GOT3 (cell line): ENCODE measurements around the gene PRTFDC1.
"Not testable (repeated sequence)": the region's sequence is repeated elsewhere in the genome, so short reads cannot be mapped to it uniquely, and the experiment has no call there.

Source experiments
- DNase-seq: peaks from one replicate; lab custom pipeline; 2025; ENCODE audit warnings: mixed read lengths; lab: John Stamatoyannopoulos, UW

The PRTFDC1 gene

GRCh38 chr10:24930427-24930826, 22.0 kb downstream of the PRTFDC1 start:
- no peak for DNase-seq

DNA sequence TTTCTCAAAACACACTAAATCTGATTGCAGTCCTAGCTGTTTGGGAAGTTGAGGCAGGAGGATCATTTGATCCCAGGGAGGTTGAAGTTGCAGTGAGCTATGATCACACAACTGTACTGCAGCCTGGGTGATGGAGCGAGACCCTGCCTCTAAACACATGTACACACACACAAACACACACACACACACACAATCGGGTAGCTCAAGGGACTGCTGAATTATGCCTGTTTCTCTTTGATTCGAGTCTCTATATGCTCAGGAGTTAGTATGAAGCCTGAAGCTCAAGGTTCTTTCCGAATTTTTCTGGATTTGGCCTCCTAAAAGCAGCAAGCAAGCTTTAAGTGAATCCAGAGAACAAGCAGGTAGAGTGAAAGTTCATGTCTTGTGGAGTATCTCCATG, 22.5 kb downstream of the PRTFDC1 start:
- no peak for DNase-seq

GRCh38 chr10:24929056-24929544, 23.3 kb downstream of the PRTFDC1 start:
- DNase-seq: no peak

- DNase-seq: no peak
Observed at GRCh38 chr10:24928163-24928562, 24.2 kb downstream of the PRTFDC1 start.

GRCh38 chr10:24926557-24926956, 25.8 kb downstream of the PRTFDC1 start:
- DNase-seq: no peak

DNA sequence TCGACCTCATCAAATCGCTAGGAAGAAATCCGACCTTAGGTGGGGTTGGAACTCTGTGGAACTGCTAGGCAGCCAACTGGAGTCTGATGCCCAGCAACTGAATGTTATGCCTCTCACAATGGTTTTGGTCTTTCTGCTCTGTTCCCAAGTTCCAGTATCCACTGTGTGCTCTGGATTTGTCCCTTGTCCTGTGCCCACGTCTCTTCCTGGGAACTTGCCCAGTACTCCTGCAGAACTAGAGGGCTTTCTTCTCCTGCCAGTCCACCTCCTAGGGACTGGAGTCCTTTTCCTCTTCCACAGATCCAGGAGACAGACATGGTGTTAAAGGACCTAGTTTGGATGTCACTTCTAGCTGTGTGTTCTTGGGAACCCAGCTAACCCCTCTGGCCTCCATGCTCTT, 26.6 kb downstream of the PRTFDC1 start:
- no peak for DNase-seq

GRCh38 chr10:24924483-24924882, 27.9 kb downstream of the PRTFDC1 start:
- not testable (repeated sequence) for DNase-seq

- DNase-seq: not testable (repeated sequence)
Observed at GRCh38 chr10:24922222-24922868, 30.1 kb downstream of the PRTFDC1 start.

DNA sequence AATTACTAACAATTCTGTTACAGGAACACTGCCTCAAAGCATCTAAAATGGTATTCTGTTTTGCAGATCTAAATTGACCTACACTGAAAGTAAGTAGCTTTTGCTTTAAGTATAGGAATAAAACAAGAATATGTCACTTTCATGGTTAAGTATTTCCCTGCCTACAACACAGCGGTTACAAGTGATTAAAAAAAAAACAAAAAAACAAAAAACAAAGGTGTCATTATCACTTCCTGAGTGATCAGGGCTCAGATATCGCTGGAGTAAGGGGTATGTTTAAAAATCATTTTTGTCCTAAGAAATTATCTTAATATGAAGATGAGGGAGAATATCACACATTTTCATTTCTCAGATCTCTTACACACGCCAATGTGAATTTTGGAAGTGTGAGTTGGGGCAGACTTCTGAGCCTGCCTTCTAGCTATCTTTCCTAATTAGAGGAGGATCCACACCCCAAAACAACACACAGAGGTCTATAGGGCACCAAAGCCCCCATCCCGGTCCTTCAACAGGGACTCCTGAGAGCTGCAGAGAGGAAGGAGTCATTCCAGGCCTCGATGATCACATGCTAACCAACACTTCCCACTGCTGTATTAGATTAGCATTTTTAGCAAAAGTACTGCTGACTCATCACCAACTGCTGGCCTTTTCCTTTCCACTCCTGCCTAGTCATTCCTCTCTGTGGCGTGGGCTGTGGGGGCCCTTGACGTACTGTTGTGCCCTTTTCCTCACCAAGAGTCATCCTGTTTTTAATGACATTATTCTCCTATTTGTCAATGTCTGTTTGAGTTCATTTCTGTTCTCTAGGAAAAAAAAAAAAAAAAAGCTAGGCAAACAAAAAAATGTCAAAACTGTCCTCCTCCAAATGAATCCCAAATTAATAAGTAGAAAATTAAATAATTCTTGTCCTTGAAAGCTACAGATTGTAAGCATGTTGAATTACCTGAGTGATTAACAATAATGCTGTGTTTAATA, 31.2 kb downstream of the PRTFDC1 start:
- no peak for DNase-seq

GRCh38 chr10:24920192-24920591, 32.2 kb downstream of the PRTFDC1 start:
- DNase-seq: not testable (repeated sequence)

GRCh38 chr10:24919629-24920028, 32.8 kb downstream of the PRTFDC1 start:
- DNase-seq: not testable (repeated sequence)

DNA sequence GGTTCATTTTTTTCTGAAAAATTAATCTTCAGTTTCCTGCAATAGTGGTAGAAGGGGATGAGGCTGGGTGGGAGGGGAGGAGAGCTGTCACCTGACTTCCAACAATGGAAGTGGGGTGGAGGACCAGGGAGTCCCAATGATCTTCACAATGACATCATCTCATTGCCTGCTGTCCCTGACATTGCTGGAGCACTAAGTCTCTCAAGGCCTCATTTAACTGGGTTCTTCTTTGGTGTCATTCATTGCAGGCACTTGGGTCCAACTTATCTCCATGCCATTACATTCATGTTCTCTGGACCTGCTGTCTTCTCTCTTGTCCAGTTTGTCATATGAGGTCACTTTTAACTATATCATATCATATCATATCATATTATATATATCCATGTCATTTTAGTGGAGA, 34.4 kb downstream of the PRTFDC1 start:
- DNase-seq: no peak

GRCh38 chr10:24917493-24917892, 34.9 kb downstream of the PRTFDC1 start:
- DNase-seq: no peak

- DNase-seq: no peak
Observed at GRCh38 chr10:24916365-24916764, 36.0 kb downstream of the PRTFDC1 start.

GRCh38 chr10:24915304-24915703, 37.1 kb downstream of the PRTFDC1 start:
- DNase-seq: no peak

DNA sequence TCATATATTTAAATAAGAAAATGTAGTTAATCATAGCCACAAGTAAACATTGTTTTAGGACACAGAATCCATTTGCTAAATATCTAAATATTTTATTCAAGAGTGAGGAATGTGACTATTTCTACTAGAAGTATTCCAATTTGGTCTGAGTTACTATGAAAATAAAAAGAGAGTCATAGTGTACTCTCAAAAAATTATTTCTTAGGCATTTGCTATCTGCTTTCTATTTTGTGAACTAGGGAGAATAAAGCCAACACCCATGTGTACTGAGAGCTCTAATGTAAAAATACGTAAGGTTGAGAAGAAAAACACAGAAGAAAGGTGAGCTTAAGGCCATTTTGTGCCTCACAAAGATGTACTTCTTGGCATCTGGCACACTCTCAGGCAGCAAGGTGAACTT, 38.3 kb downstream of the PRTFDC1 start:
- DNase-seq: no peak

GRCh38 chr10:24912215-24912614, 40.2 kb downstream of the PRTFDC1 start:
- DNase-seq: no peak

- no peak for DNase-seq
Observed at GRCh38 chr10:24911029-24911428, 41.4 kb downstream of the PRTFDC1 start.

DNA sequence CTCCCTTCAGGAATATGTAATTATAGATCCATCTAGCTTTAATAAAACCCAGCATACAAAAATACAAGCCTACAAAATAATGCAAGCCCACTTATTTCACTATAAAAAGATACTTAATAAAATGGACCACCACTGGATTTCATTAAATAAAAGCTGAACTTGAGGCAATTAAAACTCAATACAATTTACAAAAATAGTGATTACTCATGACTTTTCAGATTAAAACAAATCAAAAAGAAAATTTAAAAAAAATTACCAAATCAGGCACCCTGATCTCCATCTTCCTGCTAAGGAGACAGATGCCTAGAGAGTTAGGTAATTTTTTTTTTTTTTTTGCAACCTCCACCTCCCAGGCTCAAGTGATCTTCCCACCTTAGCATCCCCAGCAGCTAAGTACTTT, 41.8 kb downstream of the PRTFDC1 start:
- DNase-seq: no peak

GRCh38 chr10:24908793-24909423, 43.5 kb downstream of the PRTFDC1 start:
- no peak for DNase-seq

GRCh38 chr10:24907956-24908355, 44.5 kb downstream of the PRTFDC1 start:
- no peak for DNase-seq

DNA sequence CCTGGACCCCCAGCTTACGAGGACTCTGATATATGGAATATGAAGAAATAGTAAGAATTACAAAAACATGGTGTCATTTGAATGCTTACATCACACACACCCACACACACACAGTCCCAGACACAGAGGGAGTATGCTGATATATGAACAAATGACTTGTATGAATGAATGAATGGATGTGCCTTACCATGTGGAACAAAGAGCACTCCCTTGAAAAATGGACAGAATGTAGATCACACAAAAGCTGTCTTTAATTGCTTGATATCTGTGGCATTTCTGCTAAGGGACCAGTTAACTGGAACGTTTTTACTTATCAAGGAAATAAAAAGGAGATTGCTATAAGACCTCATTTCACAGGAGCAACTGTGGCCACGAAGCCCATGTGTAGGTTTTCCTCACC, 46.0 kb downstream of the PRTFDC1 start:
- no peak for DNase-seq

DNA sequence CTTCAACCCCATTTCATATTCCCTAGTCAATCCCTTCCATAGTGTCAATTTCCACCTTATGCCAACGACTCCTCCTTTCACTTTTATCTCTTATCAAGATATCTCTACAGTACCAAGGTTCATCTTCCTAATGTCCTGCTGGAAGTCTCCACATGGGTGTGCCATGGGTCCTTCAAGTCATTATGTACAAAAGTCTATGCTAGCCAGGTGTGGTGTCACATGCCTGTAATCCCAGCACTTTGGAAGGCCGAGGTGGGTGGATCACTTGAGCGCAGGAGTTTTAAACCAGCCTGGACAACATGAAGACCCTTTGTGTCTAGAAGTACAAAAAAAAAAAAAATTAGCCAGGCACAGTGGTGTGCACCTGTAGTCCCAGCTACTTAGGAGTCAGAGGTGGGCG, 47.6 kb downstream of the PRTFDC1 start:
- DNase-seq: no peak
